IMR-90 (cell line): ENCODE results near the gene TCF25. TPM values are rescaled to one million over a fixed set of nuclear protein-coding genes. Genes with fewer than 3 reads are reported as not detected.
A peak's percentile ranks its signal among the peaks of the same experiment; 100 is the strongest.

Experiments
- ATAC-seq: fragments of 200-7000 bp; cut with Tn5 transposase; 2 replicates; pipeline ENCODE4 v1.9.1; 2020; ENCODE audit warnings: low read depth, mild to moderate bottlenecking, moderate library complexity
- BruUV-seq: library from RNA; stranded (reverse); fragments of 400-500 nt; replicated peaks from 2 replicates; lab custom pipeline; 2021; lab: Mats Ljungman, UMichigan
- CTCF ChIA-PET: fragments of 300-600 bp; formaldehyde crosslinking; extraction: SDS; loops from one replicate; lab custom pipeline; 2021; ENCODE audit warnings: antibody characterized with exemption; lab: Yijun Ruan, JAX
- POLR2A ChIA-PET: fragments of 300-600 bp; sonication (Branson Sonifier 250); formaldehyde crosslinking; loops from one replicate; lab custom pipeline; 2022; ENCODE audit warnings: antibody characterized with exemption; ENCODE audit not compliant: unreplicated experiment; lab: Charles Lee
- DNase-seq: peaks from one replicate; pipeline ENCODE4 v3.0.0; 2013
- H2AFZ ChIP-seq: replicated peaks from 2 replicates; pipeline ENCODE3; 2013; ENCODE audit warnings: low read length, mild to moderate bottlenecking; ENCODE audit not compliant: poor library complexity
- H2AK5ac ChIP-seq: 2 replicates; pipeline ENCODE4 v1.6.1; 2013; ENCODE audit warnings: low read depth, low read length, inconsistent platforms
- H2AK9ac ChIP-seq: replicated peaks from 2 replicates; pipeline ENCODE3; 2013; ENCODE audit warnings: mild to moderate bottlenecking, low read depth, low read length, moderate library complexity; ENCODE audit not compliant: poor library complexity
- H2BK120ac ChIP-seq: 2 replicates; pipeline ENCODE4 v1.6.1; 2013; ENCODE audit warnings: low read depth, low read length, inconsistent platforms
- H2BK15ac ChIP-seq: 3 replicates; pipeline ENCODE4 v1.6.1; 2013; ENCODE audit warnings: low read depth, low read length, inconsistent platforms
- H2BK20ac ChIP-seq: 2 replicates; pipeline ENCODE4 v1.6.1; 2013; ENCODE audit warnings: low read depth, mild to moderate bottlenecking, inconsistent platforms, low read length, moderate library complexity
- H2BK5ac ChIP-seq: 2 replicates; pipeline ENCODE4 v1.6.1; 2013; ENCODE audit warnings: mild to moderate bottlenecking, low read depth, low read length, inconsistent platforms; ENCODE audit not compliant: poor library complexity, severe bottlenecking
- H3K14ac ChIP-seq: replicated peaks from 2 replicates; pipeline ENCODE4 v1.6.1; 2013; ENCODE audit warnings: low read depth, low read length, inconsistent platforms
- H3K18ac ChIP-seq: 2 replicates; pipeline ENCODE4 v1.6.1; 2013; ENCODE audit warnings: low read depth, low read length, control low read depth
- H3K23ac ChIP-seq: 2 replicates; pipeline ENCODE4 v1.6.1; 2013; ENCODE audit warnings: low read depth, low read length, inconsistent platforms
- H3K27ac ChIP-seq: 2 replicates; pipeline ENCODE4 v1.5.1; 2013; ENCODE audit warnings: mild to moderate bottlenecking, control low read depth, low read length; ENCODE audit not compliant: insufficient read depth
- H3K27me3 ChIP-seq: 2 replicates; pipeline ENCODE4 v1.6.1; 2013; ENCODE audit warnings: low read length; ENCODE audit not compliant: control insufficient read depth, insufficient read depth
- H3K36me3 ChIP-seq: 2 replicates; pipeline ENCODE4 v1.6.1; 2013; ENCODE audit warnings: low read length, mixed read lengths; ENCODE audit not compliant: control insufficient read depth, insufficient read depth
- H3K4ac ChIP-seq: 2 replicates; pipeline ENCODE4 v1.6.1; 2013; ENCODE audit warnings: low read depth, low read length, inconsistent platforms
- H3K4me1 ChIP-seq: 2 replicates; pipeline ENCODE4 v1.6.1; 2013; ENCODE audit warnings: low read length, mixed read lengths; ENCODE audit not compliant: control insufficient read depth, insufficient read depth
- H3K4me2 ChIP-seq: 2 replicates; pipeline ENCODE4 v1.6.1; 2013; ENCODE audit warnings: low read depth, mild to moderate bottlenecking, control low read depth, low read length, moderate library complexity
- H3K4me3 ChIP-seq: 2 replicates; pipeline ENCODE4 v1.5.1; 2013; ENCODE audit warnings: low read depth, mild to moderate bottlenecking, control low read depth, low read length, moderate library complexity; ENCODE audit not compliant: insufficient read depth
- H3K56ac ChIP-seq: 2 replicates; pipeline ENCODE4 v1.6.1; 2013; ENCODE audit warnings: low read length, inconsistent platforms; ENCODE audit not compliant: insufficient read depth; ENCODE audit errors: extremely low read depth
- H3K79me1 ChIP-seq, 2 experiments: 2 replicates each; pipeline ENCODE4 v1.6.1; 2013; ENCODE audit warnings: low read length in 2 of 2, inconsistent platforms in 1 of 2, low read depth in 1 of 2
- H3K9ac ChIP-seq: 2 replicates; pipeline ENCODE4 v1.6.1; 2013; ENCODE audit warnings: low read depth, low read length, control low read depth
- H3K9me1 ChIP-seq: 2 replicates; pipeline ENCODE4 v1.6.1; 2013; ENCODE audit warnings: low read length, inconsistent platforms; ENCODE audit not compliant: insufficient read depth
- H3K9me3 ChIP-seq: 2 replicates; pipeline ENCODE4 v1.6.1; 2013; ENCODE audit warnings: low read length; ENCODE audit not compliant: control insufficient read depth, insufficient read depth
- H4K20me1 ChIP-seq: 2 replicates; pipeline ENCODE4 v1.6.1; 2013; ENCODE audit warnings: low read length, inconsistent platforms; ENCODE audit not compliant: insufficient read depth
- H4K5ac ChIP-seq: 2 replicates; pipeline ENCODE4 v1.6.1; 2013; ENCODE audit warnings: mild to moderate bottlenecking, low read depth, low read length, control low read depth
- H4K8ac ChIP-seq, 2 experiments: 2 replicates each; pipeline ENCODE4 v1.6.1; 2013; ENCODE audit warnings: low read depth in 2 of 2, low read length in 2 of 2, control low read depth in 1 of 2, inconsistent platforms in 1 of 2
- H4K91ac ChIP-seq: 2 replicates; pipeline ENCODE4 v1.6.1; 2013; ENCODE audit warnings: low read depth, low read length, inconsistent platforms; ENCODE audit not compliant: insufficient read depth
- BHLHE40 ChIP-seq: fragments of 150-350 bp; IDR thresholded peaks from 2 replicates; pipeline ENCODE4 v1.6.1; 2016; ENCODE audit warnings: mild to moderate bottlenecking, low read depth, low read length
- MAZ ChIP-seq: IDR thresholded peaks from 2 replicates; pipeline ENCODE4 v1.6.1; 2012; ENCODE audit warnings: low read depth, mild to moderate bottlenecking, low read length, improper control_type of control experiment, moderate library complexity, borderline replicate concordance
- MXI1 ChIP-seq: IDR thresholded peaks from 2 replicates; pipeline ENCODE4 v1.6.1; 2012; ENCODE audit warnings: low read depth, mild to moderate bottlenecking, low read length, moderate library complexity, borderline replicate concordance
- RAD21 ChIP-seq: IDR thresholded peaks from 2 replicates; pipeline ENCODE4 v1.6.1; 2012; ENCODE audit warnings: low read length, improper control_type of control experiment
- SMC3 ChIP-seq: fragments of 150-350 bp; IDR thresholded peaks from 2 replicates; pipeline ENCODE4 v1.6.1; 2016; ENCODE audit warnings: low read depth, mild to moderate bottlenecking, antibody characterized with exemption, low read length, moderate library complexity
- WGBS, 2 experiments: methylation state at CpG; one replicate each; pipeline versions ENCODE4 v1.1.5 to v1.1.7; 2013; ENCODE audit warnings: missing lambda C conversion rate in 2 of 2; ENCODE audit not compliant: insufficient read length in 1 of 2; ENCODE audit errors: extremely low coverage in 2 of 2; 5-methylcytosine and 5-hydroxymethylcytosine counted together
- dilution Hi-C: fragments of 300-500 bp; cut with HindIII; formaldehyde crosslinking; loops from one replicate; pipeline ENCODE4 v1.14.3; 2018; ENCODE audit warnings: low sequenced_read_pairs; ENCODE audit not compliant: unreplicated experiment
- in situ Hi-C: fragments of 300-500 bp; cut with MboI; formaldehyde crosslinking; loops from 3 replicates; pipeline ENCODE4 v1.14.3; 2019; ENCODE audit warnings: low sequenced_read_pairs, inconsistent platforms, mixed read lengths
- intact Hi-C: fragments of 100-400 bp; cut with micrococcal nuclease; formaldehyde crosslinking; loops from 2 replicates; pipeline ENCODE4 v1.10.0; 2022
- polyA plus RNA-seq, 3 experiments: library from polyadenylated mRNA; depleted of rRNA; stranded (reverse); fragments of >200 nt; gene quantifications; 2 replicates each; pipeline ENCODE4 v1.2.3, GENCODE V29; 2012; ENCODE audit warnings: low replicate concordance in 1 of 3
- total RNA-seq: library from RNA; depleted of rRNA; stranded (reverse); fragments of >200 nt; gene quantifications from 2 replicates; pipeline ENCODE4 v1.2.3, GENCODE V29; 2012
- TF ChIP-seq, protein P1 (sequence below): conservative IDR thresholded peaks from 2 replicates; pipeline ENCODE4 v1.5.1; 2012; ENCODE audit warnings: mild to moderate bottlenecking, low read depth, low read length, improper control_type of control experiment
- TF ChIP-seq, protein P2 (sequence below): fragments of 150-350 bp; IDR thresholded peaks from 2 replicates; pipeline ENCODE4 v1.6.1; 2016; ENCODE audit warnings: low read depth, mild to moderate bottlenecking, low read length, moderate library complexity, borderline replicate concordance

Gene TCF25
- total and polyA plus RNA-seq, 2 of the 4 experiments (the other 2 are of a cell fraction) = 127 to 184 TPM

DNA sequence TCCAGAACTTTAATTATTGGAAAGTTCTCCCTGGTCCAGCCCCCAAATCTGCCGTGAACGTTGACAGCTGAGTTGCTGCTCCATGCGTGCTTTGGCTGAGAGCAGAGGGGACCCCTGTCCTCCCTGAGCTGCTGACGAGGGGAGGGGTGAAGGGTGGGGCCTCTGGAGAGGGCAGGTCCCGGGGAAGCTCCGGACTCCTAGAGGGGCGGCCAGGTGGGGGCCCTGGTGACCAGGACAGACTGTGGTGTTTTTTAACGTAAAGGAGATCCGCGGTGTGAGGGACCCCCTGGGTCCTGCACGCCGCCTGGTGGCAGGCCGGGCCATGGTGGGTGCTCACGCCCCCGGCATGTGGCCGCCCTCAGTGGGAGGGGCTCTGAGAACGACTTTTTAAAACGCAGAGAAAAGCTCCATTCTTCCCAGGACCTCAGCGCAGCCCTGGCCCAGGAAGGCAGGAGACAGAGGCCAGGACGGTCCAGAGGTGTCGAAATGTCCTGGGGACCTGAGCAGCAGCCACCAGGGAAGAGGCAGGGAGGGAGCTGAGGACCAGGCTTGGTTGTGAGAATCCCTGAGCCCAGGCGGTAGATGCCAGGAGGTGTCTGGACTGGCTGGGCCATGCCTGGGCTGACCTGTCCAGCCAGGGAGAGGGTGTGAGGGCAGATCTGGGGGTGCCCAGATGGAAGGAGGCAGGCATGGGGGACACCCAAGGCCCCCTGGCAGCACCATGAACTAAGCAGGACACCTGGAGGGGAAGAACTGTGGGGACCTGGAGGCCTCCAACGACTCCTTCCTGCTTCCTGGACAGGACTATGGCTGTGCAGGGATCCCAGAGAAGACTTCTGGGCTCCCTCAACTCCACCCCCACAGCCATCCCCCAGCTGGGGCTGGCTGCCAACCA is 45.3 kb downstream of the TCF25 start, which contains the start of gene MC1R:
TSS of gene MC1R (plus strand) at position 410 of the 895 bp plus-strand sequence. CDS start at position 807, 397 bp downstream.
- Histone ChIP-seq H3K4me1 (peaks cover 27% of the 10 kb centered on the region), H4K20me1 (peaks cover 1% of the 10 kb centered on the region), H4K91ac (peak within 1 kb of the TSS; percentile 94), H2BK20ac (peak within 1 kb of the TSS; percentile 48), H2AK9ac (peak within 1 kb of the TSS; percentile 98), H3K9me1 (peaks cover 24% of the 10 kb centered on the region), H3K27ac (peak within 1 kb of the TSS; percentile 73), H4K5ac (peak within 1 kb of the TSS; percentile 95), H3K79me1 (peaks cover 0 to 44% of the 10 kb centered on the region in 2 experiments; a peak in 3 of 4 replicates), H3K18ac (peak within 1 kb of the TSS; percentile 87), H2BK120ac (peak within 1 kb of the TSS; percentile 92), H3K14ac (peak within 1 kb of the TSS; percentile 83), H3K4ac (peak within 1 kb of the TSS; percentile 98), H3K4me3 (peak within 1 kb of the TSS; percentile 40), H2AK5ac (peak within 1 kb of the TSS; percentile 74), H3K27me3 (no peaks in the 10 kb centered on the region), H3K4me2 (peak within 1 kb of the TSS; percentile 81), H2BK5ac (peak within 1 kb of the TSS; percentile 92), H3K23ac (peak within 1 kb of the TSS; percentile 90), H4K8ac (peak within 1 kb of the TSS; percentile 39 to 90), H3K9ac (peak within 1 kb of the TSS; percentile 48), H2AFZ (peak within 1 kb of the TSS; percentile 98), H3K9me3 (no peaks in the 10 kb centered on the region), H3K36me3 (no peaks in the 10 kb centered on the region; the same call in 1 of the 2 replicates), H3K56ac (peak within 1 kb of the TSS; percentile 0; the same call in 1 of the 2 replicates), H2BK15ac (peak within 1 kb of the TSS; percentile 86; the same call in 2 of the 3 replicates)
- ATAC-seq (peak; percentile 2; the same call in 1 of the 2 replicates), DNase-seq (peak; percentile 21)
- WGBS, 2 experiments = 5% methylated on average over 8 of the region's 23 CpGs; no CpG with 5 or more reads in 1 of the 2 experiments
- POLR2A ChIA-PET = interaction anchor here (0.5 kb wide), 1 partner anchor 10 kb away, joined by 3 read pairs; no protein-coding TSS in a partner anchor
- in situ Hi-C loops (no loop called here), dilution Hi-C loops (no loop called here), intact Hi-C loops (no loop called here)
- BruUV-seq = no TSS peak
- peak; percentile 66; the same call in 1 of the 2 replicates for TF ChIP-seq MXI1
- peak; percentile 49; the same call in 1 of the 2 replicates for TF ChIP-seq MAZ
- TF ChIP-seq SMC3 = 0 out of 2 replicates have a peak, but pooled peaks have one; percentile 21
- TF ChIP-seq, protein P1, sequence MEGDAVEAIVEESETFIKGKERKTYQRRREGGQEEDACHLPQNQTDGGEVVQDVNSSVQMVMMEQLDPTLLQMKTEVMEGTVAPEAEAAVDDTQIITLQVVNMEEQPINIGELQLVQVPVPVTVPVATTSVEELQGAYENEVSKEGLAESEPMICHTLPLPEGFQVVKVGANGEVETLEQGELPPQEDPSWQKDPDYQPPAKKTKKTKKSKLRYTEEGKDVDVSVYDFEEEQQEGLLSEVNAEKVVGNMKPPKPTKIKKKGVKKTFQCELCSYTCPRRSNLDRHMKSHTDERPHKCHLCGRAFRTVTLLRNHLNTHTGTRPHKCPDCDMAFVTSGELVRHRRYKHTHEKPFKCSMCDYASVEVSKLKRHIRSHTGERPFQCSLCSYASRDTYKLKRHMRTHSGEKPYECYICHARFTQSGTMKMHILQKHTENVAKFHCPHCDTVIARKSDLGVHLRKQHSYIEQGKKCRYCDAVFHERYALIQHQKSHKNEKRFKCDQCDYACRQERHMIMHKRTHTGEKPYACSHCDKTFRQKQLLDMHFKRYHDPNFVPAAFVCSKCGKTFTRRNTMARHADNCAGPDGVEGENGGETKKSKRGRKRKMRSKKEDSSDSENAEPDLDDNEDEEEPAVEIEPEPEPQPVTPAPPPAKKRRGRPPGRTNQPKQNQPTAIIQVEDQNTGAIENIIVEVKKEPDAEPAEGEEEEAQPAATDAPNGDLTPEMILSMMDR = peak; percentile 56
- TF ChIP-seq, protein P2, sequence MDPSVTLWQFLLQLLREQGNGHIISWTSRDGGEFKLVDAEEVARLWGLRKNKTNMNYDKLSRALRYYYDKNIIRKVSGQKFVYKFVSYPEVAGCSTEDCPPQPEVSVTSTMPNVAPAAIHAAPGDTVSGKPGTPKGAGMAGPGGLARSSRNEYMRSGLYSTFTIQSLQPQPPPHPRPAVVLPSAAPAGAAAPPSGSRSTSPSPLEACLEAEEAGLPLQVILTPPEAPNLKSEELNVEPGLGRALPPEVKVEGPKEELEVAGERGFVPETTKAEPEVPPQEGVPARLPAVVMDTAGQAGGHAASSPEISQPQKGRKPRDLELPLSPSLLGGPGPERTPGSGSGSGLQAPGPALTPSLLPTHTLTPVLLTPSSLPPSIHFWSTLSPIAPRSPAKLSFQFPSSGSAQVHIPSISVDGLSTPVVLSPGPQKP = no peak
- TF ChIP-seq RAD21 = 0 out of 2 replicates have a peak, but pooled peaks have one; percentile 14
- TF ChIP-seq BHLHE40 = no peak; the same call in 1 of the 2 replicates
- CTCF ChIA-PET = interaction anchor here (0.6 to 1.3 kb wide), 2 partner anchors 8 to 59 kb away, joined by 4 read pairs; no protein-coding TSS in a partner anchor
